Measurements from ENCODE around the gene AP4S1.

Gene AP4S1

DNA sequence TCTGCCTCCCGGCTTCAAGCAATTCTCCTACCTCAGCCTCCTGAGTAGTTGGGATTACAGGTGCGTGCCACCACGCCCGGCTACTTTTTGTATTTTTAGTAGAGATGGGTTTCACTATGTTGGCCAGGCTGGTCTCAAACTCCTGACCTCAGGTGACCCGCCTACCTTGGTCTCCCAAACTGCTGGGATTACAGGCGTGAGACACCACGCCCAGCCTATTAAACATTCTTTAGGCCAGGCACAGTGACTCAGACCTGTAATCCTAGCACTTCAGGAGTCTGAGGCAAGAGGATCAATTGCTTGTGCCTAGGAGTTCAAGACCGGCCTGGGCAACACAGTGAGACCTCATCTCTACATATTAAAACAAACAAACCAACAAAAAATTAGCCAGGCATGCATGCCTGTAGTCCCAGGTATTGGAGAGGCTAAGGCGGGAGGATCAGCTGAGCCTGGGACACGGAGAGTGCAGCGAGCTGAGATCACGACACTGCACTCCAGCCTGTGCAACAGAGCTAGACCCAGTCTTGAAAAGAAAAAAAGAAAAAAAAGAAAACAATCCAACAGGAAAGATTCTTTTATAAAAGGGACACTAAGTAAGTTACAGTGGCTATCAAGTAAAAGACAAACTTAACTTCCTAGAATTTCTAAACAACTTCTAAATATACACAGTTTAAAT is 111.9 kb downstream of the AP4S1 start:
- DNase-seq (ENCODE audit: low read depth), result no peak

DNA sequence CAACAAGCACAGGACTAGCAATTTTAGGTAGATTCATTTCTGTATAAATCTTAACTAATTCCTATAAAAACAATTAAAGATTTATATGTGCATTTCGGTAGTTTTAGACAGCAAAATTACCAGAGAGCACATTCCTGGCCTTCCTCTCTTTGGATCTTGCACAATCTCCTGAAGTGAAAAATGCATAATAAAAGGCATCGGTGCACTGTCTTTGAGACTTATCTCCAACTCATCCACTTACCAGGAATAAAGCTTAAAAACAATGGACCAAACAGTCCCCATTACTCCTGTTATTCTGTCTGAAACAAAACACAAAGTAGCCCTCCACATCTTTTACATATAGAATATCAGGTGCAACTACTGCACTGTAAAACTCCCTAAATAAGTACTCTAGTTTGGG is 112.9 kb downstream of the AP4S1 start:
- DNase-seq (ENCODE audit: low read depth), result no peak

DNA sequence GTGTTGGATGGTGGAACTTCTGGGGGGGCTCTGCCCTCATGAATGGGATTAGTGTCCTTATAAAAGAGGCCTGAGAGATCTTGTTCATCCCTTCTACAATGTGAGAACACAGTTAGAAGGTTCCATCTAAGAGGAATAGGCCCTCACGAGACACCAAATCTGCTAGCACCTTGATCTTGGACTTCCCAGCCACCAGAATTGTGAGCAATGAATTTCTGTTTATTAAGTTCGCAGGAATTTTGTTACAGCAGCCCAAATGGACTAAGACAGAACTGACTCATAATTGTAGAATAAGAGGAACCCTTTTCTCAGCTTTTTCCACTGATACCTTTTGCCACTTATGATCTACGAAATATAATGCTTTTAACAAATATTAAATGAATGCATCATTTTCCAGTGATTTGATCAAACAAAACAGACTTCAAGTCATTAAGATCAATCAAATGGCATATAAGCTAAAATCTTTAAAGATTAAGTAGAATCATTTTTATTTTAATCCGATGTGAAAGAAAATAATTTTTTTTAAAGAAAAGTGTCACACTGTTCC is 113.9 kb downstream of the AP4S1 start:
- no peak for DNase-seq (ENCODE audit: low read depth)

DNA sequence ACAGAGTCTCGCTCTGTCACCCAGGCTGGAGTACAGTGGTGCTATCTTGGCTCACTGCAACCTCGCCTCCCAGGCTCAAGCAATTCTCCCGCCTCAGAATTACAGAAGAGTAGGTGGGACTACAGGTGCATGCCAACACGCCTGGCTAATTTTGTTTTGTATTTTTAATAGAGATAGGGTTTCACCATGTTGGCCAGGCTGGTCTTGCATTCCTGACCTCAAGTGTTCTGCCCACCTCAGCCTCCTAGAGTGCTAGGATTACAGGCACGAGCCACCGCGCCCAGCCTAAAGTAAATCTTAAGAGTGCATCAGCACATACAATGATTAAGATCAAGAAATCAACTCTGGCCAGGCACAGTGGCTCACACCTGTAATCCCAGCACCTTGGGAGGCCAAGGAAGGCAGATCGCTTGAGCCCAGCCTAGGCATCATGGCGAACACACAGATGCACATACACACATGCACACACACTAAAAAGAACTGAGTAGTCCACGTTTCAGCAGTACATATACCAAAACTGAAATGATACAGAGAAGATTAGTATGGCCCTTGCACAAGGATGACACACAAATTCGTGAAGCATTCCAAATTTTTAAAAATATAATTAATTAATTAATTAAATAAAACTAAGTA is 117.1 kb downstream of the AP4S1 start:
- no peak for DNase-seq (ENCODE audit: low read depth)
